ENCODE results near the gene MEPE. TPM values are rescaled to one million over a fixed set of nuclear protein-coding genes. Genes with fewer than 3 reads are reported as not detected.

MEPE gene
- total RNA-seq, 1 experiment from 2014 or later = not detected

- H3K4me2 ChIP-seq (ENCODE audit: low read length) = no peak overlapping the region
- TF ChIP-seq TCF7L2 (IDR thresholded peaks at IDR 0.05; ENCODE audit: borderline replicate concordance, extremely low read depth, insufficient read depth, insufficient read length) = no peak
- no peak for TF ChIP-seq CTCF (IDR thresholded peaks at IDR 0.05 in 2 of 3, conservative IDR thresholded peaks at IDR 0.05 in 1 of 3; ENCODE audit: borderline replicate concordance in 1 of 3, insufficient read depth in 1 of 3, low read depth in 2 of 3, low read length in 2 of 3)
- TF ChIP-seq ZBTB33 (IDR thresholded peaks at IDR 0.05; ENCODE audit: extremely low read depth, insufficient replicate concordance, low read length) = no peak
- no peaks in the 10 kb centered on the region for H3K9me3 ChIP-seq (ENCODE audit: control insufficient read depth in 1 of 2, insufficient read depth in 1 of 2, low read depth in 1 of 2, low read length in 2 of 2)
- H3K27ac ChIP-seq (ENCODE audit: low read depth, low read length) = no peak overlapping the region
- H3K4me3 ChIP-seq (replicated peaks in 1 of 2; ENCODE audit: low read depth in 1 of 2, low read length in 2 of 2) = no peak overlapping the region
- H2AFZ ChIP-seq (ENCODE audit: low read depth, low read length, poor library complexity, severe bottlenecking) = no peak overlapping the region
- ChIA-PET CTCF (interaction anchor here (1.3 kb wide), 2 partner anchors 16 to 120 kb away, joined by 3 to 4 read pairs; no protein-coding TSS in a partner anchor), RAD21 (ENCODE audit: low non-redundant PET in 1 of 2, low total read pairs in 2 of 2, uncharacterized antibody in 2 of 2, unreplicated experiment in 2 of 2) (no interaction called here), POLR2A (no interaction called here)
- BruUV-seq (replicated peaks) = no TSS peak
- no peaks in the 10 kb centered on the region for H4K20me1 ChIP-seq (ENCODE audit: insufficient read depth)
- DNase-seq (ENCODE audit: low read depth, low spot score) (no peak), ATAC-seq (no peak)
- no peak overlapping the region for H3K9ac ChIP-seq (ENCODE audit: low read length)
- H3K9me2 ChIP-seq (ENCODE audit: insufficient read depth) = 0 out of 2 replicates have a peak, but pooled peaks cover 3% of the 10 kb centered on the region
- peaks cover 0 to 9% of the 10 kb centered on the region in 2 experiments; a peak in 1 of 4 replicates for H3K4me1 ChIP-seq (ENCODE audit: control insufficient read depth in 1 of 2, insufficient read depth in 2 of 2, low read length in 2 of 2)
- H3K79me2 ChIP-seq (ENCODE audit: insufficient read depth, low read length) = no peaks in the 10 kb centered on the region
- H3K27me3 ChIP-seq (ENCODE audit: insufficient read depth, low read length) = no peaks in the 10 kb centered on the region
- intact Hi-C loops (cut with micrococcal nuclease) = no loop called here
- H3K36me3 ChIP-seq (ENCODE audit: control insufficient read depth in 1 of 2, insufficient read depth in 2 of 2, low read length in 2 of 2) = no peaks in the 10 kb centered on the region
Measured at GRCh38 chr4:87865288-87865687, 32.5 kb downstream of the MEPE start.
